Measurements from ENCODE around the gene STARD3NL.
"Not testable (repeated sequence)": the region's sequence is repeated elsewhere in the genome, so short reads cannot be mapped to it uniquely, and the experiment has no call there.

- not testable (repeated sequence) for TF ChIP-seq YY1 (IDR thresholded peaks at IDR 0.05; ENCODE audit: insufficient read depth, insufficient read length); ZNF274 (IDR thresholded peaks at IDR 0.05; ENCODE audit: low read depth, low read length)
Observed at GRCh38 chr7:38264602-38265001, 86.6 kb downstream of the STARD3NL start.
